IPS-NIHi7 (cell line): ENCODE data around the gene IRF1.
A peak's percentile ranks its signal among the peaks of the same experiment; 100 is the strongest.
"Not testable (repeated sequence)": the region's sequence is repeated elsewhere in the genome, so short reads cannot be mapped to it uniquely, and the experiment has no call there.

ENCODE experiments used
- DNase-seq: peaks from one replicate; pipeline ENCODE4 v3.0.0; 2012; ENCODE audit warnings: mixed read lengths; ENCODE audit errors: extremely low spot score

IRF1 gene

GRCh38 chr5:132487095-132487428 lies 3.5 kb downstream of the IRF1 start:
- no peak for DNase-seq

- DNase-seq: no peak
Observed at GRCh38 chr5:132486318-132487094, 4.1 kb downstream of the IRF1 start.

- no peak for DNase-seq
Observed at GRCh38 chr5:132485641-132486317, 4.8 kb downstream of the IRF1 start.

GRCh38 chr5:132484876-132485640 lies 5.5 kb downstream of the IRF1 start:
- DNase-seq: not testable (repeated sequence)

GRCh38 chr5:132484391-132484725 lies 6.2 kb downstream of the IRF1 start:
- no peak for DNase-seq

GRCh38 chr5:132483661-132484390 lies 6.7 kb downstream of the IRF1 start:
- no peak for DNase-seq

- no peak for DNase-seq
Observed at GRCh38 chr5:132483101-132483500, 7.5 kb downstream of the IRF1 start.

GRCh38 chr5:132481596-132482211 lies 8.9 kb downstream of the IRF1 start:
- DNase-seq: no peak

- DNase-seq: no peak
Observed at GRCh38 chr5:132480893-132481595, 9.5 kb downstream of the IRF1 start.

GRCh38 chr5:132480546-132480892 lies 10.1 kb downstream of the IRF1 start:
- no peak for DNase-seq

GRCh38 chr5:132480042-132480441 lies 10.5 kb downstream of the IRF1 start:
- no peak for DNase-seq

- DNase-seq: no peak
Observed at GRCh38 chr5:132479111-132479951, 11.2 kb downstream of the IRF1 start.

- DNase-seq: no peak
Observed at GRCh38 chr5:132478366-132478871, 12.2 kb downstream of the IRF1 start.

GRCh38 chr5:132477784-132478365 lies 12.7 kb downstream of the IRF1 start:
- DNase-seq: no peak

- peak; percentile 32 for DNase-seq
Observed at GRCh38 chr5:132476876-132477781, 13.4 kb downstream of the IRF1 start.

GRCh38 chr5:132475987-132476875 lies 14.3 kb downstream of the IRF1 start:
- DNase-seq: no peak

- DNase-seq: no peak
Observed at GRCh38 chr5:132475497-132475882, 15.1 kb downstream of the IRF1 start.
